H1 (cell line): Measurements from ENCODE around the gene SLC44A1. TPM values are rescaled to one million over a fixed set of nuclear protein-coding genes. Genes with fewer than 3 reads are reported as not detected.

Experiments
- ATF3 ChIP-seq: IDR thresholded peaks from 2 replicates; pipeline ENCODE4 v1.6.1; 2011; ENCODE audit warnings: low read depth, mild to moderate bottlenecking, low read length; ENCODE audit not compliant: insufficient read depth
- BCL11A ChIP-seq, 2 experiments: IDR thresholded peaks; one replicate each; pipeline ENCODE4 v1.6.1; 2011; ENCODE audit warnings: low read depth in 2 of 2, low read length in 2 of 2, mild to moderate bottlenecking in 2 of 2
- CBX8 ChIP-seq: fragments of 300-800, 300-1000 bp; sonication (generic); IDR thresholded peaks from 2 replicates; pipeline ENCODE4 v1.7.1; 2016; ENCODE audit warnings: low read depth, low read length, borderline replicate concordance
- CEBPB ChIP-seq: IDR thresholded peaks from 2 replicates; pipeline ENCODE4 v1.6.1; 2012; ENCODE audit warnings: low read depth, low read length
- CTBP2 ChIP-seq: IDR thresholded peaks from 2 replicates; pipeline ENCODE4 v1.7.0; 2011; ENCODE audit warnings: borderline replicate concordance, mild to moderate bottlenecking, moderate library complexity, mixed read lengths, low read length; ENCODE audit not compliant: insufficient read depth, insufficient read length
- GABPA ChIP-seq: IDR thresholded peaks from 2 replicates; pipeline ENCODE4 v1.6.1; 2011; ENCODE audit warnings: mild to moderate bottlenecking, low read length, moderate library complexity, borderline replicate concordance; ENCODE audit not compliant: insufficient read depth
- KDM5A ChIP-seq: fragments of 200-600 bp; IDR thresholded peaks from 2 replicates; pipeline ENCODE4 v1.7.1; 2012; ENCODE audit warnings: mild to moderate bottlenecking, low read length, inconsistent platforms, mixed read lengths
- MAFK ChIP-seq: IDR thresholded peaks from 2 replicates; pipeline ENCODE4 v1.6.1; 2012; ENCODE audit warnings: low read depth, mild to moderate bottlenecking, improper control_type of control experiment, low read length
- NANOG ChIP-seq: IDR thresholded peaks from 2 replicates; pipeline ENCODE4 v1.6.1; 2011; ENCODE audit warnings: low read length, low read depth, mild to moderate bottlenecking, inconsistent platforms; ENCODE audit not compliant: insufficient read depth, poor library complexity, severe bottlenecking
- SAP30 ChIP-seq: fragments of 300-600 bp; sonication (generic); IDR thresholded peaks from 2 replicates; pipeline ENCODE4 v1.7.1; 2012; ENCODE audit warnings: low read length, moderate library complexity, mild to moderate bottlenecking, inconsistent platforms; ENCODE audit not compliant: insufficient read depth, insufficient replicate concordance
- TBP ChIP-seq: IDR thresholded peaks from 2 replicates; pipeline ENCODE4 v1.6.1; 2011; ENCODE audit warnings: low read depth, low read length, improper control_type of control experiment
- TEAD4 ChIP-seq: IDR thresholded peaks from 2 replicates; pipeline ENCODE4 v1.6.1; 2012; ENCODE audit warnings: low read depth, low read length, inconsistent platforms, mixed read lengths
- polyA plus RNA-seq, 7 experiments: library from polyadenylated mRNA; depleted of rRNA in 3 of 7; stranded (reverse) in 5 of 7; unstranded in 2 of 7; fragments of >200 nt in 5 of 7; fragments of 200-250 nt in 2 of 7; gene quantifications; 1 replicate in 5 of 7; 2 replicates in 1 of 7; 4 replicates in 1 of 7; pipeline versions ENCODE4 v1.2.1 to v1.2.3, GENCODE V29; 2011 to 2013; ENCODE audit warnings: missing spikeins in 2 of 7, mixed read lengths in 2 of 7
- total RNA-seq: library from RNA; stranded (reverse); fragmentation: NEBNext Ultra II Directional; extraction: Animal tissue kit (Norgen Biotek cat#: 25700); gene quantifications from 2 replicates; pipeline ENCODE4 v1.2.1, GENCODE V29; 2021
- TF ChIP-seq, protein P1 (sequence below): IDR thresholded peaks from 2 replicates; pipeline ENCODE4 v1.6.1; 2012; ENCODE audit warnings: inconsistent platforms

The SLC44A1 gene
- total and polyA plus RNA-seq, 2 of the 8 experiments (the other 6 are each of a cell fraction or from before 2014, with no cell fraction given), result 30.5 to 71.2 TPM

GRCh38 chr9:105244003-105244733 is at the start of gene SLC44A1 (continued):
- TF ChIP-seq MAFK (no peak), ATF3 (no peak), CEBPB (no peak; the same call in 1 of the 2 replicates), SAP30 (no peak), CTBP2 (no peak), GABPA (peak; percentile 85; the same call in 1 of the 2 replicates), TEAD4 (0 out of 2 replicates have a peak, but pooled peaks have one; percentile 27), KDM5A (no peak; the same call in 1 of the 2 replicates), NANOG (peak; percentile 60), TBP (peak; percentile 55; the same call in 1 of the 2 replicates), CBX8 (no peak), BCL11A (IDR thresholded peaks at IDR 0.05; ENCODE audit: low read depth in 2 of 2, low read length in 2 of 2) (no peak)
- TF ChIP-seq, protein P1, sequence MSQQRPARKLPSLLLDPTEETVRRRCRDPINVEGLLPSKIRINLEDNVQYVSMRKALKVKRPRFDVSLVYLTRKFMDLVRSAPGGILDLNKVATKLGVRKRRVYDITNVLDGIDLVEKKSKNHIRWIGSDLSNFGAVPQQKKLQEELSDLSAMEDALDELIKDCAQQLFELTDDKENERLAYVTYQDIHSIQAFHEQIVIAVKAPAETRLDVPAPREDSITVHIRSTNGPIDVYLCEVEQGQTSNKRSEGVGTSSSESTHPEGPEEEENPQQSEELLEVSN, result peak; percentile 83
